B cell (primary cell): Measurements from ENCODE around the gene HMHB1.

ENCODE experiments used
- EZH2 ChIP-seq: IDR thresholded peaks from 2 replicates; pipeline ENCODE4 v1.6.1; 2012; ENCODE audit warnings: borderline replicate concordance, low read depth, mild to moderate bottlenecking, moderate library complexity, low read length; ENCODE audit not compliant: insufficient read depth, poor library complexity, severe bottlenecking
- TF ChIP-seq, protein P1 (sequence below): fragments of 200-600 bp; IDR thresholded peaks from one replicate; pipeline ENCODE4 v1.8.0; 2022; ENCODE audit warnings: antibody characterized with exemption, mild to moderate bottlenecking

- TF ChIP-seq, protein P1, sequence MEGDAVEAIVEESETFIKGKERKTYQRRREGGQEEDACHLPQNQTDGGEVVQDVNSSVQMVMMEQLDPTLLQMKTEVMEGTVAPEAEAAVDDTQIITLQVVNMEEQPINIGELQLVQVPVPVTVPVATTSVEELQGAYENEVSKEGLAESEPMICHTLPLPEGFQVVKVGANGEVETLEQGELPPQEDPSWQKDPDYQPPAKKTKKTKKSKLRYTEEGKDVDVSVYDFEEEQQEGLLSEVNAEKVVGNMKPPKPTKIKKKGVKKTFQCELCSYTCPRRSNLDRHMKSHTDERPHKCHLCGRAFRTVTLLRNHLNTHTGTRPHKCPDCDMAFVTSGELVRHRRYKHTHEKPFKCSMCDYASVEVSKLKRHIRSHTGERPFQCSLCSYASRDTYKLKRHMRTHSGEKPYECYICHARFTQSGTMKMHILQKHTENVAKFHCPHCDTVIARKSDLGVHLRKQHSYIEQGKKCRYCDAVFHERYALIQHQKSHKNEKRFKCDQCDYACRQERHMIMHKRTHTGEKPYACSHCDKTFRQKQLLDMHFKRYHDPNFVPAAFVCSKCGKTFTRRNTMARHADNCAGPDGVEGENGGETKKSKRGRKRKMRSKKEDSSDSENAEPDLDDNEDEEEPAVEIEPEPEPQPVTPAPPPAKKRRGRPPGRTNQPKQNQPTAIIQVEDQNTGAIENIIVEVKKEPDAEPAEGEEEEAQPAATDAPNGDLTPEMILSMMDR = no peak
- no peak for TF ChIP-seq EZH2
These were observed 23.6 kb upstream of the HMHB1 start for GRCh38 chr5:143788401-143788800.
